ENCODE data around the gene LRRC75A.

- TF ChIP-seq KDM1A (IDR thresholded peaks at IDR 0.05; ENCODE audit: borderline replicate concordance, low read length) (no peak), CTCF (IDR thresholded peaks at IDR 0.05; ENCODE audit: control extremely low read depth in 1 of 3, insufficient read depth in 1 of 3, low read depth in 1 of 3, low read length in 3 of 3) (no peak), CBX8 (IDR thresholded peaks at IDR 0.05; ENCODE audit: borderline replicate concordance, low read depth, low read length) (no peak), JUN (IDR thresholded peaks at IDR 0.05; ENCODE audit: low read depth, low read length) (no peak), EZH2 (IDR thresholded peaks at IDR 0.05; ENCODE audit: low read depth, low read length, severe bottlenecking) (no peak)
Measured at GRCh38 chr17:16442594-16443510, 49.1 kb downstream of the LRRC75A start.

Measured in H1 (cell line).